Left lung (tissue), 10 donors: ENCODE data around the gene KRTAP4-4. TPM values are rescaled to one million over a fixed set of nuclear protein-coding genes. Genes with fewer than 3 reads are reported as not detected.
A peak's percentile ranks its signal among the peaks of the same experiment; 100 is the strongest.
"Not testable (repeated sequence)": the region's sequence is repeated elsewhere in the genome, so short reads cannot be mapped to it uniquely, and the experiment has no call there.

Experiments used
- ATAC-seq: fragments of 200-7000 bp; cut with Tn5 transposase; one replicate; pipeline ENCODE4 v1.9.1; 2020; ENCODE audit warnings: moderate library complexity
- DNase-seq, 4 donors: peaks; one replicate each; pipeline ENCODE4 v3.0.0-alpha.2; 2013 to 2020
- H3K27ac ChIP-seq, 2 donors: fragments of 200-600 bp; sonication (generic) in 1 of 2; one replicate each; pipeline versions ENCODE4 v1.5.0 to v1.8.0; 2020 to 2021
- H3K27me3 ChIP-seq, 2 donors: fragments of 200-600 bp; sonication (generic) in 1 of 2; one replicate each; pipeline versions ENCODE4 v1.5.0 to v1.8.0; 2020 to 2021
- H3K36me3 ChIP-seq, 2 donors: fragments of 200-600 bp; sonication (generic) in 1 of 2; one replicate each; pipeline versions ENCODE4 v1.5.0 to v1.8.0; 2020 to 2021
- H3K4me1 ChIP-seq, 2 donors: fragments of 200-600 bp; one replicate each; pipeline ENCODE4 v1.8.0; 2021
- H3K4me3 ChIP-seq, 2 donors: fragments of 200-600 bp; sonication (generic) in 1 of 2; one replicate each; pipeline versions ENCODE4 v1.5.0 to v1.8.0; 2020 to 2021; ENCODE audit warnings: mild to moderate bottlenecking in 1 of 2
- H3K9me3 ChIP-seq, 2 donors: fragments of 200-600 bp; sonication (generic) in 1 of 2; one replicate each; pipeline versions ENCODE4 v1.5.0 to v1.8.0; 2020 to 2021
- CTCF ChIP-seq, 2 donors: fragments of 200-600 bp; sonication (generic) in 1 of 2; IDR thresholded peaks; one replicate each; pipeline versions ENCODE4 v1.5.0 to v1.8.0; 2021; ENCODE audit warnings: antibody characterized with exemption in 2 of 2
- intact Hi-C, 2 donors: fragments of 100-400 bp; cut with DNase I; formaldehyde crosslinking; loops; one replicate each; pipeline versions ENCODE4 v1.11.2 to v1.14.2; 2022
- polyA plus RNA-seq, 6 donors: library from polyadenylated mRNA; unstranded; fragments of 120-200 nt; gene quantifications; one replicate each; pipeline ENCODE4 v1.2.1, GENCODE V29; 2013; ENCODE audit not compliant: insufficient read length in 6 of 6
- total RNA-seq, 2 donors: library from RNA; stranded (reverse); fragmentation: NEBNext Ultra II Directional; extraction: Animal tissue kit (Norgen Biotek cat#: 25700); gene quantifications; one replicate each; pipeline ENCODE4 v1.2.1, GENCODE V29; 2021
- donor health status: DM: no; HTN: yes; CAD: no.
- donor health status: DM: no; HTN: no; CAD: no.

KRTAP4-4 gene
- total and polyA plus RNA-seq, 8 donors = not detected

GRCh38 chr17:41163828-41164227, 3.3 kb upstream of the KRTAP4-4 start:
- TF ChIP-seq CTCF (IDR thresholded peaks at IDR 0.05) = no peak
- Histone ChIP-seq H3K4me3 (no peak overlapping the region), H3K9me3 (no peaks in the 10 kb centered on the region), H3K36me3 (no peaks in the 10 kb centered on the region), H3K27me3 (peaks cover 4 to 10% of the 10 kb centered on the region in 2 donors), H3K4me1 (no peaks in the 10 kb centered on the region), H3K27ac (no peak overlapping the region)
- intact Hi-C loops = no loop called here
- DNase-seq (no peak), ATAC-seq (no peak)

GRCh38 chr17:41160190-41160589, 358 bp downstream of the KRTAP4-4 start:
- H3K27me3 ChIP-seq, H3K27ac ChIP-seq, H3K9me3 ChIP-seq, H3K36me3 ChIP-seq, intact Hi-C loops, H3K4me1 ChIP-seq, H3K4me3 ChIP-seq, ATAC-seq: not testable (repeated sequence)
- peak in 1 of 4 donors; percentile 40 for DNase-seq

GRCh38 chr17:41153856-41154255, 6.7 kb downstream of the KRTAP4-4 start:
- TF ChIP-seq CTCF (IDR thresholded peaks at IDR 0.05) = no peak
- Histone ChIP-seq H3K4me1 (no peaks in the 10 kb centered on the region), H3K36me3 (no peaks in the 10 kb centered on the region), H3K9me3 (no peaks in the 10 kb centered on the region), H3K27ac (no peak overlapping the region), H3K27me3 (peaks cover 0 to 11% of the 10 kb centered on the region in 2 donors), H3K4me3 (no peak overlapping the region)
- DNase-seq = no peak
- intact Hi-C loops = no loop called here
- ATAC-seq = no peak

GRCh38 chr17:41151525-41151924, 9.0 kb downstream of the KRTAP4-4 start:
- TF ChIP-seq CTCF (IDR thresholded peaks at IDR 0.05) = no peak
- intact Hi-C loops = no loop called here
- Histone ChIP-seq H3K36me3 (no peaks in the 10 kb centered on the region), H3K4me1 (no peaks in the 10 kb centered on the region), H3K27me3 (peaks cover 0 to 11% of the 10 kb centered on the region in 2 donors), H3K9me3 (no peaks in the 10 kb centered on the region), H3K27ac (no peak overlapping the region), H3K4me3 (no peak overlapping the region)
- DNase-seq (no peak), ATAC-seq (no peak)

- no peak for ATAC-seq
- no peak overlapping the region for H3K27ac ChIP-seq
- H3K4me3 ChIP-seq = no peak overlapping the region
- peaks cover 0 to 10% of the 10 kb centered on the region in 2 donors for H3K27me3 ChIP-seq
- H3K36me3 ChIP-seq = no peaks in the 10 kb centered on the region
- no peak for TF ChIP-seq CTCF (IDR thresholded peaks at IDR 0.05)
- DNase-seq = no peak
- H3K9me3 ChIP-seq = no peaks in the 10 kb centered on the region
- intact Hi-C loops = no loop called here
- no peaks in the 10 kb centered on the region for H3K4me1 ChIP-seq
Observed at GRCh38 chr17:41150026-41150425, 10.5 kb downstream of the KRTAP4-4 start.

GRCh38 chr17:41149652-41149985, 10.9 kb downstream of the KRTAP4-4 start, which contains the start of gene KRTAP4-5:
TSS of gene KRTAP4-5 (minus strand) at chr17:41149825. CDS start at chr17:41149767, 58 bp downstream.
- no peak for ATAC-seq
- no peak for TF ChIP-seq CTCF (IDR thresholded peaks at IDR 0.05)
- no peaks in the 10 kb centered on the region for H3K36me3 ChIP-seq
- H3K4me3 ChIP-seq = no peak within 1 kb of the TSS
- no peaks in the 10 kb centered on the region for H3K9me3 ChIP-seq
- DNase-seq = no peak
- H3K27me3 ChIP-seq = peaks cover 0 to 6% of the 10 kb centered on the region in 2 donors
- H3K27ac ChIP-seq = no peak within 1 kb of the TSS
- intact Hi-C loops = no loop called here
- H3K4me1 ChIP-seq = no peaks in the 10 kb centered on the region

- intact Hi-C loops, H3K36me3 ChIP-seq: not testable (repeated sequence)
Observed at GRCh38 chr17:41148971-41149651, 11.4 kb downstream of the KRTAP4-4 start.

More at GRCh38 chr17:41148971-41149651, 11.4 kb downstream of the KRTAP4-4 start:
- H3K27me3 ChIP-seq, H3K27ac ChIP-seq, H3K4me3 ChIP-seq, ATAC-seq, DNase-seq, H3K4me1 ChIP-seq, H3K9me3 ChIP-seq: not testable (repeated sequence)
